WTC11 (cell line): Measurements from ENCODE around the gene ADORA1.

ENCODE experiments used
- ATF3 ChIP-seq: sonication (generic); formaldehyde crosslinking; conservative IDR thresholded peaks from 2 replicates; pipeline ENCODE4 v1.8.1; 2022; ENCODE audit warnings: mild to moderate bottlenecking, missing genetic modification reagents
- CTCF ChIP-seq: fragments of 200-600 bp; IDR thresholded peaks from 2 replicates; pipeline ENCODE4 v1.8.0; 2022; ENCODE audit warnings: antibody characterized with exemption
- E2F1 ChIP-seq: sonication (generic); formaldehyde crosslinking; IDR thresholded peaks from 2 replicates; pipeline ENCODE4 v1.8.0; 2022; ENCODE audit warnings: mild to moderate bottlenecking, missing genetic modification reagents
- MAX ChIP-seq: sonication (generic); formaldehyde crosslinking; IDR thresholded peaks from 2 replicates; pipeline ENCODE4 v1.8.0; 2022; ENCODE audit warnings: mild to moderate bottlenecking, missing genetic modification reagents
- NFE2L1 ChIP-seq: sonication (generic); formaldehyde crosslinking; IDR thresholded peaks from 2 replicates; pipeline ENCODE4 v1.8.1; 2023; ENCODE audit warnings: missing genetic modification reagents
- PREB ChIP-seq: sonication (generic); formaldehyde crosslinking; IDR thresholded peaks from 2 replicates; pipeline ENCODE4 v1.8.1; 2022; ENCODE audit warnings: mild to moderate bottlenecking, missing genetic modification reagents, moderate library complexity, borderline replicate concordance
- SMAD3 ChIP-seq: sonication (generic); formaldehyde crosslinking; IDR thresholded peaks from 2 replicates; pipeline ENCODE4 v1.8.0; 2022; ENCODE audit warnings: missing genetic modification reagents, mild to moderate bottlenecking, borderline replicate concordance
- USF2 ChIP-seq: sonication (generic); formaldehyde crosslinking; IDR thresholded peaks from 2 replicates; pipeline ENCODE4 v1.8.1; 2023; ENCODE audit warnings: mild to moderate bottlenecking, missing genetic modification reagents, moderate library complexity
- ZNF263 ChIP-seq: sonication (generic); formaldehyde crosslinking; IDR thresholded peaks from 2 replicates; pipeline ENCODE4 v1.8.1; 2022; ENCODE audit warnings: low read depth, mild to moderate bottlenecking, moderate library complexity, missing genetic modification reagents

GRCh38 chr1:203173566-203173965 lies 46.0 kb downstream of the ADORA1 start:
- TF ChIP-seq ATF3 (CRISPR knock-in tag) (no peak), E2F1 (no peak), ZNF263 (CRISPR knock-in tag) (no peak), MAX (CRISPR knock-in tag) (no peak), CTCF (no peak), NFE2L1 (CRISPR knock-in tag) (no peak), PREB (CRISPR knock-in tag) (no peak), USF2 (CRISPR knock-in tag) (no peak), SMAD3 (CRISPR knock-in tag) (no peak)
